Hepatocyte (in vitro differentiated cells): ENCODE measurements around the gene GPR161.

Source experiments
- CTCF ChIP-seq: fragments of 200-600 bp; sonication (generic); IDR thresholded peaks from 2 replicates; pipeline ENCODE4 v1.5.1; 2016; ENCODE audit warnings: antibody characterized with exemption, mild to moderate bottlenecking; ENCODE audit not compliant: poor library complexity
- EZH2 ChIP-seq: fragments of 200-600 bp; sonication (generic); IDR thresholded peaks from 2 replicates; pipeline ENCODE4 v1.6.1; 2016; ENCODE audit warnings: antibody characterized with exemption, mild to moderate bottlenecking, borderline replicate concordance
- EZH2phosphoT487 ChIP-seq: fragments of 200-600 bp; sonication (generic); IDR thresholded peaks from one replicate; pipeline ENCODE4 v1.6.1; 2018; ENCODE audit warnings: antibody characterized with exemption, mild to moderate bottlenecking, low read depth, moderate library complexity; ENCODE audit not compliant: unreplicated experiment, severe bottlenecking

- TF ChIP-seq CTCF (no peak), EZH2 (no peak), EZH2phosphoT487 (no peak)
Measured at GRCh38 chr1:168125051-168125450, 11.7 kb downstream of the GPR161 start.
